Liver (tissue), 9 donors: ENCODE results near the gene SMARCD2. TPM values are rescaled to one million over a fixed set of nuclear protein-coding genes. Genes with fewer than 3 reads are reported as not detected.

Experiments used
- DNase-seq: peaks from one replicate; pipeline ENCODE4 v3.0.0-alpha.2; 2017; ENCODE audit warnings: low spot score
- H3K27ac ChIP-seq, 2 donors: one replicate each; pipeline ENCODE4 v1.7.0; 2013; ENCODE audit warnings: inconsistent platforms in 2 of 2, low read length in 2 of 2, control low read depth in 1 of 2, low read depth in 1 of 2, mild to moderate bottlenecking in 1 of 2
- H3K27me3 ChIP-seq, 4 donors: one replicate each; pipeline versions ENCODE4 v1.6.1 to v1.7.0; 2013; ENCODE audit warnings: low read length in 3 of 4, inconsistent platforms in 1 of 4, mild to moderate bottlenecking in 1 of 4, moderate library complexity in 1 of 4; ENCODE audit not compliant: control insufficient read depth in 4 of 4, insufficient read depth in 4 of 4
- H3K36me3 ChIP-seq, 4 donors: one replicate each; pipeline versions ENCODE4 v1.6.1 to v1.7.0; 2013; ENCODE audit warnings: low read length in 3 of 4, mild to moderate bottlenecking in 3 of 4, low read depth in 1 of 4, moderate library complexity in 1 of 4; ENCODE audit not compliant: control insufficient read depth in 4 of 4, insufficient read depth in 3 of 4
- H3K4me1 ChIP-seq, 4 donors: one replicate each; pipeline versions ENCODE4 v1.6.1 to v1.7.0; 2013; ENCODE audit warnings: low read length in 3 of 4, mild to moderate bottlenecking in 3 of 4, moderate library complexity in 1 of 4; ENCODE audit not compliant: control insufficient read depth in 4 of 4, insufficient read depth in 4 of 4
- H3K4me3 ChIP-seq, 3 donors: one replicate each; pipeline versions ENCODE4 v1.6.1 to v1.7.0; 2013; ENCODE audit warnings: low read length in 3 of 3, control low read depth in 1 of 3, low read depth in 1 of 3, mild to moderate bottlenecking in 1 of 3
- H3K9ac ChIP-seq, 2 donors: one replicate each; pipeline ENCODE4 v1.7.0; 2013; ENCODE audit warnings: low read length in 2 of 2, mild to moderate bottlenecking in 2 of 2, moderate library complexity in 2 of 2, control low read depth in 1 of 2, low read depth in 1 of 2
- H3K9me3 ChIP-seq, 4 donors: one replicate each; pipeline versions ENCODE4 v1.6.1 to v1.7.0; 2013; ENCODE audit warnings: low read length in 3 of 4; ENCODE audit not compliant: control insufficient read depth in 4 of 4
- EGR1 ChIP-seq, 2 donors: IDR thresholded peaks; 2 replicates each; pipeline ENCODE4 v1.6.1; 2016 to 2018; ENCODE audit warnings: antibody characterized with exemption in 2 of 2, low read depth in 2 of 2
- FOXA2 ChIP-seq: IDR thresholded peaks from 2 replicates; pipeline ENCODE4 v1.6.1; 2016; ENCODE audit warnings: antibody characterized with exemption
- GABPA ChIP-seq, 2 donors: IDR thresholded peaks in 1 of 2; conservative IDR thresholded peaks in 1 of 2; 2 replicates each; pipeline ENCODE4 v1.6.1; 2016; ENCODE audit warnings: antibody characterized with exemption in 2 of 2, mild to moderate bottlenecking in 1 of 2, moderate library complexity in 1 of 2
- HNF4A ChIP-seq, 2 donors: conservative IDR thresholded peaks; 2 replicates each; pipeline ENCODE4 v1.6.1; 2016; ENCODE audit warnings: antibody characterized with exemption in 2 of 2, mild to moderate bottlenecking in 2 of 2
- HNF4G ChIP-seq: IDR thresholded peaks from 2 replicates; pipeline ENCODE4 v1.6.1; 2016; ENCODE audit warnings: antibody characterized with exemption
- NR2F2 ChIP-seq: IDR thresholded peaks from 2 replicates; pipeline ENCODE4 v1.6.1; 2016; ENCODE audit warnings: antibody characterized with exemption
- RAD21 ChIP-seq, 2 donors: IDR thresholded peaks; 2 replicates each; pipeline ENCODE4 v1.6.1; 2016; ENCODE audit warnings: antibody characterized with exemption in 2 of 2, mild to moderate bottlenecking in 2 of 2
- RXRA ChIP-seq, 2 donors: IDR thresholded peaks; 2 replicates each; pipeline ENCODE4 v1.6.1; 2017 to 2018; ENCODE audit warnings: antibody characterized with exemption in 2 of 2, mild to moderate bottlenecking in 1 of 2
- SP1 ChIP-seq: IDR thresholded peaks from 2 replicates; pipeline ENCODE4 v1.6.1; 2018; ENCODE audit warnings: antibody characterized with exemption, mild to moderate bottlenecking
- TAF1 ChIP-seq: conservative IDR thresholded peaks from 2 replicates; pipeline ENCODE4 v1.6.1; 2016; ENCODE audit warnings: antibody characterized with exemption, mild to moderate bottlenecking
- YY1 ChIP-seq: IDR thresholded peaks from 2 replicates; pipeline ENCODE4 v1.6.1; 2016; ENCODE audit warnings: antibody characterized with exemption, mild to moderate bottlenecking
- whole genome bisulfite sequencing: extraction: QIAGEN DNeasy Blood & Tissue Kit; methylation state at CpG from one replicate; pipeline ENCODE4 v1.1.7; 2013; 5-methylcytosine and 5-hydroxymethylcytosine counted together
- polyA plus RNA-seq, 2 donors: library from polyadenylated mRNA; stranded (reverse) in 1 of 2; unstranded in 1 of 2; fragments of 200-250 nt in 1 of 2; fragments of >200 nt in 1 of 2; fragmentation: Nextera tagmentation in 1 of 2; extraction: Ambion mirVana in 1 of 2; gene quantifications; one replicate each; pipeline versions ENCODE4 v1.2.1 to v1.2.3, GENCODE V29; 2013 to 2015
- total RNA-seq, 2 donors: library from RNA; depleted of rRNA; stranded (reverse); fragments of >200 nt; gene quantifications; one replicate each; pipeline ENCODE4 v1.2.3, GENCODE V29; 2014
- TF ChIP-seq, protein P1 (sequence below): fragments of 150-350 bp; IDR thresholded peaks from 2 replicates; pipeline ENCODE4 v1.5.1; 2017; ENCODE audit warnings: improper control_type of control experiment, low read depth, low read length; ENCODE audit not compliant: missing input control
- TF ChIP-seq, protein P2 (sequence below): IDR thresholded peaks from 2 replicates; pipeline ENCODE4 v1.6.1; 2016; ENCODE audit warnings: antibody characterized with exemption
- TF ChIP-seq, protein P3 (sequence below): IDR thresholded peaks from 2 replicates; pipeline ENCODE4 v1.6.1; 2016; ENCODE audit warnings: antibody characterized with exemption, mild to moderate bottlenecking
- TF ChIP-seq, protein P4 (sequence below): IDR thresholded peaks from 2 replicates; pipeline ENCODE4 v1.6.1; 2016; ENCODE audit warnings: antibody characterized with exemption
- TF ChIP-seq, protein P5 (sequence below): IDR thresholded peaks from 2 replicates; pipeline ENCODE4 v1.6.1; 2016; ENCODE audit warnings: antibody characterized with exemption
- donor health status: healthy.
- donor health status: healthy.
- donor health status: healthy.
- donor health status: healthy.
- donor health status: healthy.

SMARCD2 gene
- total and polyA plus RNA-seq, 4 donors, result 14.5 to 67.9 (median 39.4) TPM

DNA sequence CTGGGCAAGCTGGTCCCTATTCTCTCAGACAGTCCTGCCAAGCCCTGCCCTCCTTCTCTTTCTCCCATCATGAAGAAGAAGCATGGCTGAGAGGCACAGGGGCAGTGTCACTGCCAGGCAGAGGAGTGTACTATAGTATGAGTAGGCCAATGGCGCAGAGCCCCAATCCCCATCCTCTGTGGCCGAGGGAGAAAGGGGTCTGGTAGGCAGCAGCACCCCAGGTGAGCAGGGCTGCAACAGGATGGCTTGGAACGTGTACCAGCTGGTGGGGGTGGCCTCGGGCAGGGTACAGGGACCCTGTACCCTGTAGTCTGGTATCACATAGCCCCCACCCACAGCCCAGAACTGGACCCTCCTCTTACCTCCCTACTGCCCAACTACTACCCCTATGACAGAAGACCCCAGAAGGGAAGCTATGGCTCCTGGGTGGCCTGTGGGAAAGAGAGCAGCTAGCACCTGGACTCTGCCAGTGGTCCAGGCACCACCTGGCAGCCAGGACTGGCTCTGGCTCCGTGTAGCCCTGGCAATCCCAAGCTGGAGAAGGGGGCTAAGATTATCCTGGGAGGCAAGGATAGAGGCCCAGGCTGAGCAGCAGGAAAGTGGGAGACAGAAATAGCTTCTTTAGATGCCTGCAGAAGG is 4.4 kb downstream of the SMARCD2 start:
- Histone ChIP-seq H3K4me3 (no peak overlapping the region), H3K4me1 (peaks cover 26 to 48% (median 40%) of the 10 kb centered on the region in 4 donors), H3K36me3 (peaks cover 10 to 30% (median 24%) of the 10 kb centered on the region in 4 donors), H3K9me3 (no peaks in the 10 kb centered on the region), H3K27ac (peak overlapping the region; percentile 48 to 58), H3K9ac (peak overlapping the region in 1 of 2 donors; percentile 25), H3K27me3 (no peaks in the 10 kb centered on the region)
- DNase-seq, result no peak
- 74% methylated on average over 5 of the region's 5 CpGs for WGBS
- TF ChIP-seq, protein P1, sequence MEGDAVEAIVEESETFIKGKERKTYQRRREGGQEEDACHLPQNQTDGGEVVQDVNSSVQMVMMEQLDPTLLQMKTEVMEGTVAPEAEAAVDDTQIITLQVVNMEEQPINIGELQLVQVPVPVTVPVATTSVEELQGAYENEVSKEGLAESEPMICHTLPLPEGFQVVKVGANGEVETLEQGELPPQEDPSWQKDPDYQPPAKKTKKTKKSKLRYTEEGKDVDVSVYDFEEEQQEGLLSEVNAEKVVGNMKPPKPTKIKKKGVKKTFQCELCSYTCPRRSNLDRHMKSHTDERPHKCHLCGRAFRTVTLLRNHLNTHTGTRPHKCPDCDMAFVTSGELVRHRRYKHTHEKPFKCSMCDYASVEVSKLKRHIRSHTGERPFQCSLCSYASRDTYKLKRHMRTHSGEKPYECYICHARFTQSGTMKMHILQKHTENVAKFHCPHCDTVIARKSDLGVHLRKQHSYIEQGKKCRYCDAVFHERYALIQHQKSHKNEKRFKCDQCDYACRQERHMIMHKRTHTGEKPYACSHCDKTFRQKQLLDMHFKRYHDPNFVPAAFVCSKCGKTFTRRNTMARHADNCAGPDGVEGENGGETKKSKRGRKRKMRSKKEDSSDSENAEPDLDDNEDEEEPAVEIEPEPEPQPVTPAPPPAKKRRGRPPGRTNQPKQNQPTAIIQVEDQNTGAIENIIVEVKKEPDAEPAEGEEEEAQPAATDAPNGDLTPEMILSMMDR, result no peak
- TF ChIP-seq EGR1 (IDR thresholded peaks at IDR 0.05; ENCODE audit: low read depth in 2 of 2), result no peak
- TF ChIP-seq, protein P2, sequence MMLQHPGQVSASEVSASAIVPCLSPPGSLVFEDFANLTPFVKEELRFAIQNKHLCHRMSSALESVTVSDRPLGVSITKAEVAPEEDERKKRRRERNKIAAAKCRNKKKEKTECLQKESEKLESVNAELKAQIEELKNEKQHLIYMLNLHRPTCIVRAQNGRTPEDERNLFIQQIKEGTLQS, result no peak
- TF ChIP-seq YY1, result no peak
- TF ChIP-seq, protein P3, sequence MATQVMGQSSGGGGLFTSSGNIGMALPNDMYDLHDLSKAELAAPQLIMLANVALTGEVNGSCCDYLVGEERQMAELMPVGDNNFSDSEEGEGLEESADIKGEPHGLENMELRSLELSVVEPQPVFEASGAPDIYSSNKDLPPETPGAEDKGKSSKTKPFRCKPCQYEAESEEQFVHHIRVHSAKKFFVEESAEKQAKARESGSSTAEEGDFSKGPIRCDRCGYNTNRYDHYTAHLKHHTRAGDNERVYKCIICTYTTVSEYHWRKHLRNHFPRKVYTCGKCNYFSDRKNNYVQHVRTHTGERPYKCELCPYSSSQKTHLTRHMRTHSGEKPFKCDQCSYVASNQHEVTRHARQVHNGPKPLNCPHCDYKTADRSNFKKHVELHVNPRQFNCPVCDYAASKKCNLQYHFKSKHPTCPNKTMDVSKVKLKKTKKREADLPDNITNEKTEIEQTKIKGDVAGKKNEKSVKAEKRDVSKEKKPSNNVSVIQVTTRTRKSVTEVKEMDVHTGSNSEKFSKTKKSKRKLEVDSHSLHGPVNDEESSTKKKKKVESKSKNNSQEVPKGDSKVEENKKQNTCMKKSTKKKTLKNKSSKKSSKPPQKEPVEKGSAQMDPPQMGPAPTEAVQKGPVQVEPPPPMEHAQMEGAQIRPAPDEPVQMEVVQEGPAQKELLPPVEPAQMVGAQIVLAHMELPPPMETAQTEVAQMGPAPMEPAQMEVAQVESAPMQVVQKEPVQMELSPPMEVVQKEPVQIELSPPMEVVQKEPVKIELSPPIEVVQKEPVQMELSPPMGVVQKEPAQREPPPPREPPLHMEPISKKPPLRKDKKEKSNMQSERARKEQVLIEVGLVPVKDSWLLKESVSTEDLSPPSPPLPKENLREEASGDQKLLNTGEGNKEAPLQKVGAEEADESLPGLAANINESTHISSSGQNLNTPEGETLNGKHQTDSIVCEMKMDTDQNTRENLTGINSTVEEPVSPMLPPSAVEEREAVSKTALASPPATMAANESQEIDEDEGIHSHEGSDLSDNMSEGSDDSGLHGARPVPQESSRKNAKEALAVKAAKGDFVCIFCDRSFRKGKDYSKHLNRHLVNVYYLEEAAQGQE, result no peak
- TF ChIP-seq, protein P4, sequence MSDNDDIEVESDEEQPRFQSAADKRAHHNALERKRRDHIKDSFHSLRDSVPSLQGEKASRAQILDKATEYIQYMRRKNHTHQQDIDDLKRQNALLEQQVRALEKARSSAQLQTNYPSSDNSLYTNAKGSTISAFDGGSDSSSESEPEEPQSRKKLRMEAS, result no peak
- TF ChIP-seq, protein P5, sequence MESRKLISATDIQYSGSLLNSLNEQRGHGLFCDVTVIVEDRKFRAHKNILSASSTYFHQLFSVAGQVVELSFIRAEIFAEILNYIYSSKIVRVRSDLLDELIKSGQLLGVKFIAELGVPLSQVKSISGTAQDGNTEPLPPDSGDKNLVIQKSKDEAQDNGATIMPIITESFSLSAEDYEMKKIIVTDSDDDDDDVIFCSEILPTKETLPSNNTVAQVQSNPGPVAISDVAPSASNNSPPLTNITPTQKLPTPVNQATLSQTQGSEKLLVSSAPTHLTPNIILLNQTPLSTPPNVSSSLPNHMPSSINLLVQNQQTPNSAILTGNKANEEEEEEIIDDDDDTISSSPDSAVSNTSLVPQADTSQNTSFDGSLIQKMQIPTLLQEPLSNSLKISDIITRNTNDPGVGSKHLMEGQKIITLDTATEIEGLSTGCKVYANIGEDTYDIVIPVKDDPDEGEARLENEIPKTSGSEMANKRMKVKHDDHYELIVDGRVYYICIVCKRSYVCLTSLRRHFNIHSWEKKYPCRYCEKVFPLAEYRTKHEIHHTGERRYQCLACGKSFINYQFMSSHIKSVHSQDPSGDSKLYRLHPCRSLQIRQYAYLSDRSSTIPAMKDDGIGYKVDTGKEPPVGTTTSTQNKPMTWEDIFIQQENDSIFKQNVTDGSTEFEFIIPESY, result no peak
- TF ChIP-seq NR2F2, result no peak

DNA sequence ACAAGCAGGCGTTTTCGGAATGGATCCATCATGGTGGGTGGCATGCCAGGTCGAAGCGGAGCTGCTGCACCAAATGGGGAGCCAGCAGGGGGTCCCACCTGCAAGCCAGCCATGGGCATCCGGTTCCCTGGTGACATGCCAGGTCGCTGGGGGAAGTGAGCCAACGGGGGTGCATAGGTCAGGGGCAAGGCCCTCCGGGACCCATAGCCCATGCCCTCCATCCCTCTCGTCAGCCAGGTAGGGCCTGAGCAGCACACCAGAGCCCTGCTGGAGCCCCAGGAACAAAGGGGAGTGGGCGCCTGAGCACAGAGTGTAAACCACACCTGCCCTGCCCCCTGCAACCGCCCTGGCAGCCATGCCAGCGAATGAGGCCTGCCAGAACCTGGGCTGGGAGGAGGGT is 5.0 kb downstream of the SMARCD2 start:
- Histone ChIP-seq H3K9ac (no peak overlapping the region), H3K4me3 (no peak overlapping the region), H3K27ac (no peak overlapping the region), H3K4me1 (peaks cover 26 to 48% (median 40%) of the 10 kb centered on the region in 4 donors), H3K27me3 (no peaks in the 10 kb centered on the region), H3K36me3 (peaks cover 15 to 36% (median 30%) of the 10 kb centered on the region in 4 donors), H3K9me3 (no peaks in the 10 kb centered on the region)
- TF ChIP-seq, protein P5, result no peak
- no peak for TF ChIP-seq SP1
- no peak for TF ChIP-seq RXRA (IDR thresholded peaks at IDR 0.05)
- TF ChIP-seq RAD21 (IDR thresholded peaks at IDR 0.05), result no peak
- TF ChIP-seq, protein P1, result no peak
- no peak for TF ChIP-seq EGR1 (IDR thresholded peaks at IDR 0.05; ENCODE audit: low read depth in 2 of 2)
- no peak for TF ChIP-seq HNF4G
- TF ChIP-seq YY1, result no peak
- no peak for TF ChIP-seq HNF4A (conservative IDR thresholded peaks at IDR 0.05)
- no peak for TF ChIP-seq FOXA2
- TF ChIP-seq, protein P2, result no peak
- TF ChIP-seq TAF1, result no peak
- TF ChIP-seq GABPA (IDR thresholded peaks at IDR 0.05 in 1 of 2, conservative IDR thresholded peaks at IDR 0.05 in 1 of 2), result no peak
- TF ChIP-seq, protein P4, result no peak
- WGBS, result 87% methylated on average over 12 of the region's 12 CpGs
- DNase-seq, result no peak
